Skeletal muscle tissue (tissue), 4 donors: ENCODE results near the gene FARS2. TPM values are rescaled to one million over a fixed set of nuclear protein-coding genes. Genes with fewer than 3 reads are reported as not detected.
A peak's percentile ranks its signal among the peaks of the same experiment; 100 is the strongest.

Experiments used
- H3K27ac ChIP-seq: one replicate; pipeline ENCODE4 v1.7.0; 2013; ENCODE audit warnings: mild to moderate bottlenecking, low read depth, low read length, inconsistent platforms
- H3K27me3 ChIP-seq, 3 donors: one replicate each; pipeline ENCODE4 v1.7.0; 2013; ENCODE audit warnings: low read length in 3 of 3; ENCODE audit not compliant: control insufficient read depth in 3 of 3, insufficient read depth in 3 of 3
- H3K36me3 ChIP-seq, 3 donors: one replicate each; pipeline ENCODE4 v1.7.0; 2013; ENCODE audit warnings: low read length in 3 of 3; ENCODE audit not compliant: control insufficient read depth in 3 of 3, insufficient read depth in 3 of 3
- H3K4me1 ChIP-seq, 3 donors: one replicate each; pipeline ENCODE4 v1.7.0; 2013; ENCODE audit warnings: low read length in 3 of 3, mild to moderate bottlenecking in 3 of 3; ENCODE audit not compliant: control insufficient read depth in 3 of 3, insufficient read depth in 3 of 3
- H3K4me3 ChIP-seq, 3 donors: one replicate each; pipeline ENCODE4 v1.7.0; 2013; ENCODE audit warnings: low read length in 3 of 3
- H3K9ac ChIP-seq, 3 donors: one replicate each; pipeline ENCODE4 v1.7.0; 2013; ENCODE audit warnings: low read length in 3 of 3, mild to moderate bottlenecking in 3 of 3, moderate library complexity in 2 of 3, low read depth in 1 of 3
- H3K9me3 ChIP-seq, 3 donors: one replicate each; pipeline ENCODE4 v1.7.0; 2013; ENCODE audit warnings: low read length in 3 of 3; ENCODE audit not compliant: control insufficient read depth in 3 of 3
- total RNA-seq: library from RNA; depleted of rRNA; stranded (reverse); fragments of >200 nt; gene quantifications from one replicate; pipeline ENCODE4 v1.2.3, GENCODE V29; 2014
- donor health status: Osteomylitis.

Gene FARS2
- total RNA-seq, 1 donor from 2014 or later, result 27.7 TPM

GRCh38 chr6:5443491-5443890, 182.2 kb downstream of the FARS2 start:
- H3K9me3 ChIP-seq, result no peaks in the 10 kb centered on the region
- no peak overlapping the region for H3K9ac ChIP-seq
- no peak overlapping the region for H3K4me3 ChIP-seq
- H3K27ac ChIP-seq, result no peak overlapping the region
- peaks cover 0 to 4% (median 3%) of the 10 kb centered on the region in 3 donors for H3K4me1 ChIP-seq
- no peaks in the 10 kb centered on the region for H3K27me3 ChIP-seq
- no peaks in the 10 kb centered on the region for H3K36me3 ChIP-seq

GRCh38 chr6:5446362-5447075, 185.2 kb downstream of the FARS2 start:
- Histone ChIP-seq H3K27ac (no peak overlapping the region), H3K4me1 (peaks cover 0 to 4% (median 3%) of the 10 kb centered on the region in 3 donors), H3K9me3 (no peaks in the 10 kb centered on the region), H3K27me3 (no peaks in the 10 kb centered on the region), H3K4me3 (no peak overlapping the region), H3K9ac (no peak overlapping the region), H3K36me3 (no peaks in the 10 kb centered on the region)

GRCh38 chr6:5447921-5448320, 186.6 kb downstream of the FARS2 start:
- Histone ChIP-seq H3K36me3 (no peaks in the 10 kb centered on the region), H3K9ac (no peak overlapping the region), H3K27ac (no peak overlapping the region), H3K9me3 (no peaks in the 10 kb centered on the region), H3K27me3 (no peaks in the 10 kb centered on the region), H3K4me3 (no peak overlapping the region), H3K4me1 (peaks cover 0 to 4% (median 3%) of the 10 kb centered on the region in 3 donors)

GRCh38 chr6:5450073-5450472, 188.8 kb downstream of the FARS2 start:
- Histone ChIP-seq H3K27me3 (no peaks in the 10 kb centered on the region), H3K4me3 (no peak overlapping the region), H3K36me3 (no peaks in the 10 kb centered on the region), H3K27ac (no peak overlapping the region), H3K9me3 (no peaks in the 10 kb centered on the region), H3K9ac (no peak overlapping the region), H3K4me1 (no peaks in the 10 kb centered on the region)

GRCh38 chr6:5453546-5453945, 192.2 kb downstream of the FARS2 start:
- no peaks in the 10 kb centered on the region for H3K27me3 ChIP-seq
- no peak overlapping the region for H3K9ac ChIP-seq
- no peaks in the 10 kb centered on the region for H3K9me3 ChIP-seq

GRCh38 chr6:5455142-5455541, 193.8 kb downstream of the FARS2 start:
- Histone ChIP-seq H3K4me3 (no peak overlapping the region), H3K27me3 (no peaks in the 10 kb centered on the region), H3K36me3 (no peaks in the 10 kb centered on the region), H3K4me1 (peaks cover 15 to 17% (median 16%) of the 10 kb centered on the region in 3 donors), H3K27ac (no peak overlapping the region), H3K9ac (no peak overlapping the region), H3K9me3 (no peaks in the 10 kb centered on the region)

More at GRCh38 chr6:5453546-5453945, 192.2 kb downstream of the FARS2 start:
- H3K4me3 ChIP-seq, result no peak overlapping the region
- H3K36me3 ChIP-seq, result no peaks in the 10 kb centered on the region
- peaks cover 12 to 16% (median 15%) of the 10 kb centered on the region in 3 donors for H3K4me1 ChIP-seq
- no peak overlapping the region for H3K27ac ChIP-seq

- H3K27ac ChIP-seq, result peak overlapping the region; percentile 59
Measured at GRCh38 chr6:5457041-5457440, 195.7 kb downstream of the FARS2 start.

GRCh38 chr6:5457983-5458683, 196.8 kb downstream of the FARS2 start:
- Histone ChIP-seq H3K9ac (peak overlapping the region in 2 of 3 donors; percentile 51 to 53), H3K36me3 (no peaks in the 10 kb centered on the region), H3K9me3 (no peaks in the 10 kb centered on the region), H3K27me3 (no peaks in the 10 kb centered on the region), H3K4me1 (peaks cover 16 to 18% (median 17%) of the 10 kb centered on the region in 3 donors), H3K4me3 (peak overlapping the region; percentile 16 to 45 (median 18)), H3K27ac (peak overlapping the region; percentile 59)

More at GRCh38 chr6:5457041-5457440, 195.7 kb downstream of the FARS2 start:
- peak overlapping the region in 1 of 3 donors; percentile 41 for H3K4me3 ChIP-seq
- H3K4me1 ChIP-seq, result peaks cover 16 to 18% (median 17%) of the 10 kb centered on the region in 3 donors
- no peaks in the 10 kb centered on the region for H3K27me3 ChIP-seq
- no peaks in the 10 kb centered on the region for H3K36me3 ChIP-seq
- H3K9me3 ChIP-seq, result no peaks in the 10 kb centered on the region
- peak overlapping the region in 1 of 3 donors; percentile 51 for H3K9ac ChIP-seq

- no peak overlapping the region for H3K9ac ChIP-seq
- no peaks in the 10 kb centered on the region for H3K36me3 ChIP-seq
- no peak overlapping the region for H3K27ac ChIP-seq
- H3K4me1 ChIP-seq, result peaks cover 16 to 18% (median 17%) of the 10 kb centered on the region in 3 donors
- H3K9me3 ChIP-seq, result no peaks in the 10 kb centered on the region
- H3K27me3 ChIP-seq, result no peaks in the 10 kb centered on the region
- H3K4me3 ChIP-seq, result no peak overlapping the region
Measured at GRCh38 chr6:5459346-5459745, 198.0 kb downstream of the FARS2 start.

GRCh38 chr6:5461365-5461764, 200.1 kb downstream of the FARS2 start:
- H3K36me3 ChIP-seq, result no peaks in the 10 kb centered on the region
- no peak overlapping the region for H3K9ac ChIP-seq
- no peaks in the 10 kb centered on the region for H3K9me3 ChIP-seq
- H3K4me3 ChIP-seq, result no peak overlapping the region
- no peaks in the 10 kb centered on the region for H3K27me3 ChIP-seq
- H3K4me1 ChIP-seq, result peaks cover 16 to 18% (median 17%) of the 10 kb centered on the region in 3 donors
- no peak overlapping the region for H3K27ac ChIP-seq
